Esophagus muscularis mucosa (tissue), 4 donors: Measurements from ENCODE around the gene CAMK1D. TPM values are rescaled to one million over a fixed set of nuclear protein-coding genes. Genes with fewer than 3 reads are reported as not detected.

Experiments used
- DNase-seq: peaks from one replicate; pipeline ENCODE4 v3.0.0-alpha.2; 2017; ENCODE audit errors: extremely low spot score
- H3K27ac ChIP-seq, 4 donors: fragments of 200-600 bp; sonication (generic); replicated peaks in 1 of 4; 1 replicate in 3 of 4; 2 replicates in 1 of 4; pipeline ENCODE4 v1.5.1; 2016 to 2019; ENCODE audit warnings: mild to moderate bottlenecking in 1 of 4
- H3K27me3 ChIP-seq, 4 donors: fragments of 200-600 bp; sonication (generic); one replicate each; pipeline versions ENCODE4 v1.5.1 to v1.6.0; 2016 to 2019
- H3K36me3 ChIP-seq, 4 donors: fragments of 200-600 bp; sonication (generic); one replicate each; pipeline ENCODE4 v1.5.1; 2016 to 2019
- H3K4me1 ChIP-seq, 4 donors: fragments of 200-600 bp; sonication (generic); one replicate each; pipeline ENCODE4 v1.5.1; 2016 to 2019
- H3K4me3 ChIP-seq, 4 donors: fragments of 200-600 bp; sonication (generic); 1 replicate in 2 of 4; 2 replicates in 2 of 4; pipeline ENCODE4 v1.5.1; 2016 to 2019; ENCODE audit warnings: mild to moderate bottlenecking in 4 of 4, moderate library complexity in 1 of 4
- H3K9me3 ChIP-seq, 4 donors: fragments of 200-600 bp; sonication (generic); 1 replicate in 3 of 4; 2 replicates in 1 of 4; pipeline ENCODE4 v1.5.1; 2016 to 2019
- CTCF ChIP-seq, 3 experiments: fragments of 200-600 bp in 2 of 3; fragments of 450-650 bp in 1 of 3; sonication (generic) in 2 of 3; IDR thresholded peaks; one replicate each; pipeline ENCODE4 v1.5.1; 2017 to 2019; ENCODE audit warnings: antibody characterized with exemption in 3 of 3, mild to moderate bottlenecking in 2 of 3, moderate library complexity in 1 of 3
- EP300 ChIP-seq: sonication (generic); formaldehyde crosslinking; IDR thresholded peaks from one replicate; pipeline ENCODE4 v1.6.1; 2017; ENCODE audit warnings: antibody characterized with exemption
- POLR2A ChIP-seq: fragments of 450-650 bp; IDR thresholded peaks from one replicate; pipeline ENCODE4 v1.6.1; 2017; ENCODE audit warnings: antibody characterized with exemption, moderate library complexity, mild to moderate bottlenecking, low read depth
- POLR2AphosphoS5 ChIP-seq, 2 donors: sonication (generic); formaldehyde crosslinking; IDR thresholded peaks; one replicate each; pipeline ENCODE4 v1.6.1; 2017; ENCODE audit warnings: antibody characterized with exemption in 2 of 2
- WGBS: methylation state at CpG from one replicate; pipeline ENCODE4 v1.1.5; 2018; 5-methylcytosine and 5-hydroxymethylcytosine counted together
- intact Hi-C: fragments of 100-400 bp; cut with DNase I; formaldehyde crosslinking; loops from one replicate; pipeline ENCODE4 v1.15.1; 2023
- total RNA-seq, 4 donors: library from RNA; depleted of rRNA; stranded (reverse); fragments of >200 nt; gene quantifications; one replicate each; pipeline versions ENCODE4 v1.1.0 to v1.2.1, GENCODE V29; 2016

The CAMK1D gene
- total RNA-seq, 4 donors from 2014 or later, result 8.4 to 15.4 (median 11.3) TPM

GRCh38 chr10:12608761-12609160, 259.4 kb downstream of the CAMK1D start:
- intact Hi-C loops, result no loop called here
- WGBS, result 75% methylated on average over 6 of the region's 6 CpGs

GRCh38 chr10:12609435-12609834, 260.1 kb downstream of the CAMK1D start:
- no peaks in the 10 kb centered on the region for H3K9me3 ChIP-seq
- intact Hi-C loops, result no loop called here
- DNase-seq, result no peak
- peaks cover 3 to 26% (median 23%) of the 10 kb centered on the region in 4 donors for H3K4me1 ChIP-seq
- no peak overlapping the region for H3K27ac ChIP-seq
- no peaks in the 10 kb centered on the region for H3K27me3 ChIP-seq
- no peak for TF ChIP-seq POLR2AphosphoS5 (IDR thresholded peaks at IDR 0.05)
- TF ChIP-seq CTCF (IDR thresholded peaks at IDR 0.05), result no peak
- TF ChIP-seq POLR2A, result no peak
- no peak for TF ChIP-seq EP300
- H3K4me3 ChIP-seq, result no peak overlapping the region
- H3K36me3 ChIP-seq, result no peaks in the 10 kb centered on the region
- WGBS, result 90% methylated on average over 7 of the region's 7 CpGs

More at GRCh38 chr10:12608761-12609160, 259.4 kb downstream of the CAMK1D start:
- H3K9me3 ChIP-seq, result no peaks in the 10 kb centered on the region
- no peaks in the 10 kb centered on the region for H3K36me3 ChIP-seq
- no peaks in the 10 kb centered on the region for H3K27me3 ChIP-seq
- no peak overlapping the region for H3K27ac ChIP-seq
- H3K4me1 ChIP-seq, result peaks cover 3 to 28% (median 23%) of the 10 kb centered on the region in 4 donors
- DNase-seq, result no peak
- no peak overlapping the region for H3K4me3 ChIP-seq
- TF ChIP-seq POLR2A (no peak), CTCF (IDR thresholded peaks at IDR 0.05) (no peak), EP300 (no peak), POLR2AphosphoS5 (IDR thresholded peaks at IDR 0.05) (no peak)

DNA sequence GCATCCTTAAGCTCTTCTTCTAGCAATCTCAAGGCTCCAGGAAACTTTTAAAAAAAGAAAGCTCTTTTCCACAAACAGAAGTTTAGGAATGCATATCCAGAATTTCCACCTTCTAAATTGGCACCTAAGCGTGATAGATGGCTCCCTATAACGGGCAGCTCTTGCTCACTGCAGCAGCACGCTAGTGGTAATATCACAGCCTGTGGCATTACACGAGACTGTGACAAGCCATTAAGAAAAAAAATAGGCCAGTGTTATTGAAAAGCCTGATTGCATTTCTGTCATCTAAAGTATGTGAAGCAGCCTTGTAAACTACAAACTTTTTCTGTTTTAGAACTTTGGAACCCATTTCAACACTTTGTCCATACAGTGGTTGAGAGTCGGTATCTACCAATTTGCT, 263.8 kb downstream of the CAMK1D start:
- Histone ChIP-seq H3K27me3 (no peaks in the 10 kb centered on the region), H3K4me1 (no peaks in the 10 kb centered on the region), H3K9me3 (no peaks in the 10 kb centered on the region), H3K27ac (no peak overlapping the region), H3K4me3 (no peak overlapping the region), H3K36me3 (no peaks in the 10 kb centered on the region)
- no peak for TF ChIP-seq POLR2A
- no peak for TF ChIP-seq CTCF (IDR thresholded peaks at IDR 0.05)
- no peak for TF ChIP-seq POLR2AphosphoS5 (IDR thresholded peaks at IDR 0.05)
- TF ChIP-seq EP300, result no peak
- 95% methylated on average over 5 of the region's 5 CpGs for WGBS
- no peak for DNase-seq
- intact Hi-C loops, result no loop called here

DNA sequence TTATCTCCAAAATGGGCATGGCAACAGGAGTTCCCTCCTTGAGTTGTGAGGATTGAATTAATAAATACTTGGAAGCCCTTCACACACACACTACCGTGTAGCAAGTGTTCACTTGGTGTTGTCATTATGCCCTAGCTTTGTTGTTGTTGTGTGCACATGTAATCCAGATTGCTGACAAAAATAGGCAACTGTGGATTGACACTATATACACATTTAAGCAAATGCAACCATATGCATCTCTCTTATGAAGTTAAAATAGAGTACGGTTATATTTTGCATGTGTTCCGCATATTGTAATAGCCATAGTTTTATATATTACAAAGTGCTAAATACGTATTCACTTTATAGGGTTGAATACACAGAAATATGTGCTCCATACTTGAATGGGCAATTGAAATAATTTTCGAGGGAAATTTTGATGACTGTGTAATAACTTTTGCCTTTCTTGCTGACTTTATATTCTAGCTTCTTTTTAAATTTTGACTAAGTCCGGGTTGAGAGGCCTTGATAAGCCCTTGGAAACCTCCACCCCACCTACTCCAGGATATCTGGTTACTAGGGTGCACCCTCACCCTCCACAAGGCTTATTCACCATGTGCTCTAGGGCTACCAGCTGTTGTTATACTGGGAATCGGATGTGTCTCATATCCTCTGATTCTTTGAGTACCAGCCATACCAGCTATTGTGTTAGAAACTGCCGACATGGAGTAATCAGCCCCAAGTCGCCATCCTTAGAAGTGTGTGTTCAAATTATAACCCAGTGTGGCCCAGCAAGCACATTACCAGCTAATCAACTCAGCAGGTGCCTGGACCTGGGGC, 265.0 kb downstream of the CAMK1D start:
- H3K4me1 ChIP-seq, result no peaks in the 10 kb centered on the region
- no peak overlapping the region for H3K4me3 ChIP-seq
- TF ChIP-seq POLR2A (no peak), EP300 (no peak), POLR2AphosphoS5 (IDR thresholded peaks at IDR 0.05) (no peak), CTCF (IDR thresholded peaks at IDR 0.05) (no peak)
- H3K36me3 ChIP-seq, result no peaks in the 10 kb centered on the region
- intact Hi-C loops, result no loop called here
- H3K27me3 ChIP-seq, result no peaks in the 10 kb centered on the region
- no peak for DNase-seq
- WGBS, result 92% methylated on average over 9 of the region's 9 CpGs
- H3K9me3 ChIP-seq, result no peaks in the 10 kb centered on the region
- no peak overlapping the region for H3K27ac ChIP-seq
